GM19455 (cell line): ENCODE measurements around the gene SRGN.
"Not testable (repeated sequence)": the region's sequence is repeated elsewhere in the genome, so short reads cannot be mapped to it uniquely, and the experiment has no call there.

ENCODE experiments used
- ATAC-seq: cut with Tn5 transposase; IDR thresholded peaks from one replicate; pipeline ENCODE4 v1.9.1; 2021; ENCODE audit not compliant: unreplicated experiment

The SRGN gene

GRCh38 chr10:69087590-69088470 is at the start of gene SRGN:
Gene SRGN (plus strand): TSS chr10:69088103. CDS start chr10:69088158, 55 bp downstream.
- ATAC-seq = peak; percentile 57

GRCh38 chr10:69040904-69041303 is 47.0 kb upstream of the SRGN start:
- not testable (repeated sequence) for ATAC-seq

GRCh38 chr10:69042417-69042816 is 45.5 kb upstream of the SRGN start:
- ATAC-seq = no peak

GRCh38 chr10:69042838-69043237 is 45.1 kb upstream of the SRGN start:
- no peak for ATAC-seq

- peak; percentile 48 for ATAC-seq
Measured at GRCh38 chr10:69043931-69044531, 43.9 kb upstream of the SRGN start.

GRCh38 chr10:69044546-69044945 is 43.4 kb upstream of the SRGN start:
- no peak for ATAC-seq

GRCh38 chr10:69045441-69046300 is 42.2 kb upstream of the SRGN start:
- ATAC-seq = peak; percentile 61

GRCh38 chr10:69047111-69047832 is 40.6 kb upstream of the SRGN start:
- no peak for ATAC-seq

GRCh38 chr10:69048103-69048502 is 39.8 kb upstream of the SRGN start:
- no peak for ATAC-seq

- no peak for ATAC-seq
Measured at GRCh38 chr10:69049566-69049961, 38.3 kb upstream of the SRGN start.

- ATAC-seq = no peak
Measured at GRCh38 chr10:69051303-69051702, 36.6 kb upstream of the SRGN start.

GRCh38 chr10:69051710-69052487 is 36.0 kb upstream of the SRGN start:
- no peak for ATAC-seq

- no peak for ATAC-seq
Measured at GRCh38 chr10:69052736-69053135, 35.2 kb upstream of the SRGN start.

- ATAC-seq = no peak
Measured at GRCh38 chr10:69055241-69055640, 32.7 kb upstream of the SRGN start.

- peak; percentile 40 for ATAC-seq
Measured at GRCh38 chr10:69056129-69056528, 31.8 kb upstream of the SRGN start.

GRCh38 chr10:69056536-69057260 is 31.2 kb upstream of the SRGN start:
- no peak for ATAC-seq

- ATAC-seq = no peak
Measured at GRCh38 chr10:69057261-69057950, 30.5 kb upstream of the SRGN start.

- no peak for ATAC-seq
Measured at GRCh38 chr10:69057951-69058297, 30.0 kb upstream of the SRGN start.
